SU-DHL-6 (cell line): ENCODE measurements around the gene BRSK2.

Experiments
- H2AFZ ChIP-seq: fragments of 200-600 bp; sonication (generic); 2 replicates; pipeline ENCODE4 v1.6.1; 2014; ENCODE audit warnings: low read depth, mild to moderate bottlenecking, moderate library complexity, mixed read lengths, antibody characterized with exemption, low read length; ENCODE audit not compliant: severe bottlenecking
- H3F3A ChIP-seq: fragments of 200-600 bp; shearing (Covaris generic); 2 replicates; pipeline ENCODE4 v1.6.0; 2016; ENCODE audit warnings: antibody characterized with exemption, mild to moderate bottlenecking; ENCODE audit not compliant: insufficient read depth
- H3K27ac ChIP-seq: fragments of 200-600 bp; sonication (generic); 2 replicates; pipeline ENCODE4 v1.5.1; 2016; ENCODE audit warnings: low read depth, mild to moderate bottlenecking, low read length, moderate library complexity, mixed read lengths
- H3K27me3 ChIP-seq: fragments of 200-600 bp; sonication (generic), shearing (Covaris generic); 2 replicates; pipeline ENCODE4 v1.6.0; 2014; ENCODE audit warnings: mild to moderate bottlenecking, low read length
- H3K36me3 ChIP-seq: fragments of 200-600 bp; sonication (generic); 2 replicates; pipeline ENCODE4 v1.6.1; 2014; ENCODE audit warnings: mild to moderate bottlenecking, low read length, mixed read lengths
- H3K4me2 ChIP-seq: fragments of 300-600, 200-600 bp; shearing (Covaris generic), sonication (generic); 2 replicates; pipeline ENCODE4 v1.6.0; 2014; ENCODE audit warnings: low read length, low read depth, mild to moderate bottlenecking; ENCODE audit not compliant: poor library complexity, severe bottlenecking
- H3K4me3 ChIP-seq: fragments of 200-600 bp; sonication (generic); 2 replicates; pipeline ENCODE4 v1.5.1; 2014; ENCODE audit warnings: antibody characterized with exemption, low read length, mild to moderate bottlenecking, mixed read lengths; ENCODE audit not compliant: insufficient read depth, poor library complexity, severe bottlenecking
- H3K79me2 ChIP-seq: fragments of 200-600 bp; sonication (generic); 2 replicates; pipeline ENCODE4 v1.6.1; 2014; ENCODE audit warnings: mild to moderate bottlenecking, low read length, moderate library complexity; ENCODE audit not compliant: insufficient read depth
- H3K9ac ChIP-seq: fragments of 200-600 bp; sonication (generic); 2 replicates; pipeline ENCODE4 v1.7.0; 2014; ENCODE audit warnings: mild to moderate bottlenecking, low read length
- H3K9me2 ChIP-seq: fragments of 200-600 bp; sonication (generic); replicated peaks from 2 replicates; pipeline ENCODE4 v1.6.1; 2014; ENCODE audit warnings: low read length; ENCODE audit not compliant: insufficient read depth
- H3K9me3 ChIP-seq: fragments of 200-600 bp; sonication (generic); 2 replicates; pipeline ENCODE4 v1.6.1; 2014; ENCODE audit warnings: low read length, mixed read lengths; ENCODE audit not compliant: insufficient read depth
- H4K20me1 ChIP-seq: fragments of 200-600 bp; sonication (generic); 2 replicates; pipeline ENCODE4 v1.6.1; 2014; ENCODE audit warnings: low read depth, mild to moderate bottlenecking, antibody characterized with exemption, low read length, moderate library complexity, mixed read lengths
- EZH2phosphoT487 ChIP-seq: fragments of 200-600 bp; sonication (generic), shearing (Covaris generic); conservative IDR thresholded peaks from 2 replicates; pipeline ENCODE4 v1.6.1; 2018; ENCODE audit warnings: mild to moderate bottlenecking, antibody characterized with exemption, low read length, moderate library complexity, mixed read lengths
- TF ChIP-seq, protein P1 (sequence below): fragments of 200-600 bp; sonication (generic); IDR thresholded peaks from one replicate; pipeline ENCODE4 v1.5.1; 2017; ENCODE audit warnings: antibody characterized with exemption, mild to moderate bottlenecking, low read length, moderate library complexity; ENCODE audit not compliant: insufficient read depth, poor library complexity, severe bottlenecking

BRSK2 gene

DNA sequence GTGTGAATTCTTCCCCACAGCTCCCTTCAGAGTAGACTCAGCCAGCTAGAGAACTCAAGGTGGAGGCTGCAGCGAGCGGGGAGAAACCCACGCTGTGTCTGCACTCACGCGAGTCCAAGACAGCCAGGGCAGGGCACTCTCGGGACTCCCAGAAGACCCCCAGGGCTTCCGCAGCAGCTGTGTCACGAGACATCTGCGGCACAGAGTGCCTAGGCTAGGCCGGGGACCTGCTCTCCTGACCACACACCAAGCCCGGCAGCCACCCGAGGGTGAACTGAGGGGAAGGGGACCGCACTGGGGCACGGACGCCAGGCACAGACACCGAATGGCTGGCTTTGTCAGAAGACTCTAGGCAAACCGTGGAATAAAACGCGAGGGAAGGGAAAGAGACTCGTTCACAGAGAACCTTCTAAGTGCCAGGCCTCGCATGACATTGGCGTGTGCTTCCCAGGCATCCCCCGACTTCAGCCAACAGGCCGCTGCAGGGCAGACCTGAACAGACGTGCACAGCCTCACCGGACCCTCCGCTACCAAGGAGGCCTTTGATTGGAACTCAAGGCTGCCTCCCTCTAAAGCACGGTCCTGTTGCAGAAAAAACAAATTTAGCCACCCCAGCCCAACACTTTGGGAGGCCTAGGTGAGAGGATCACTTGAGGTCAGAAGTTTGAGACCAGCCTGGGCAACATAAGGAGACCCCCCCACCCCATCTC, 115.0 kb downstream of the BRSK2 start:
- no peak overlapping the region for H3K4me2 ChIP-seq
- H3K79me2 ChIP-seq = peaks cover 29% of the 10 kb centered on the region; the same call in 1 of the 2 replicates

DNA sequence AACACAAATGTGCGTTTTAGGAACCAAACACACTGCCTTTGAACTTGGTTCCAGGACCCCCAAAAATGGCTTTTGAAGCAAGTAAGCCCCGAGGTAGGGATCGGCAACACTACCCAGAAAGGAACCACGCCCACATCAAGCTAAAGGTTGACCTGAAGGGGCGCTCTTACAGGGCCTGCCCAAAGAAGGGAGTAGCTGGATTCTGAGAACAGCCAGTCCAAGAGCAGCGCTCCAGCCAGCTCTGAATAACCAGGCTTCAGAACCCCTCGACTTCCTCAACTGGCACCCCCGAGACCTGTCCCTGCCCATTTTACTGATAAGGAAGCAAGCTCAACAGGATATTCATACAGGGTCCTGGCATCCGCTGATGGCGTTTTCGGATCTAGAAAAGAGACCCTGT, 115.7 kb downstream of the BRSK2 start:
- Histone ChIP-seq H3K4me3 (no peak overlapping the region), H2AFZ (no peak overlapping the region), H3F3A (no peaks in the 10 kb centered on the region), H3K36me3 (no peaks in the 10 kb centered on the region), H3K27me3 (no peaks in the 10 kb centered on the region), H3K27ac (no peak overlapping the region), H3K9me3 (no peaks in the 10 kb centered on the region), H3K79me2 (peaks cover 30% of the 10 kb centered on the region; the same call in 1 of the 2 replicates), H3K9ac (no peak overlapping the region), H3K9me2 (no peaks in the 10 kb centered on the region), H4K20me1 (no peaks in the 10 kb centered on the region; the same call in 1 of the 2 replicates), H3K4me2 (no peak overlapping the region)
- no peak for TF ChIP-seq EZH2phosphoT487
- TF ChIP-seq, protein P1, sequence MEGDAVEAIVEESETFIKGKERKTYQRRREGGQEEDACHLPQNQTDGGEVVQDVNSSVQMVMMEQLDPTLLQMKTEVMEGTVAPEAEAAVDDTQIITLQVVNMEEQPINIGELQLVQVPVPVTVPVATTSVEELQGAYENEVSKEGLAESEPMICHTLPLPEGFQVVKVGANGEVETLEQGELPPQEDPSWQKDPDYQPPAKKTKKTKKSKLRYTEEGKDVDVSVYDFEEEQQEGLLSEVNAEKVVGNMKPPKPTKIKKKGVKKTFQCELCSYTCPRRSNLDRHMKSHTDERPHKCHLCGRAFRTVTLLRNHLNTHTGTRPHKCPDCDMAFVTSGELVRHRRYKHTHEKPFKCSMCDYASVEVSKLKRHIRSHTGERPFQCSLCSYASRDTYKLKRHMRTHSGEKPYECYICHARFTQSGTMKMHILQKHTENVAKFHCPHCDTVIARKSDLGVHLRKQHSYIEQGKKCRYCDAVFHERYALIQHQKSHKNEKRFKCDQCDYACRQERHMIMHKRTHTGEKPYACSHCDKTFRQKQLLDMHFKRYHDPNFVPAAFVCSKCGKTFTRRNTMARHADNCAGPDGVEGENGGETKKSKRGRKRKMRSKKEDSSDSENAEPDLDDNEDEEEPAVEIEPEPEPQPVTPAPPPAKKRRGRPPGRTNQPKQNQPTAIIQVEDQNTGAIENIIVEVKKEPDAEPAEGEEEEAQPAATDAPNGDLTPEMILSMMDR = peak; percentile 44

More for the DNA sequence above, 115.0 kb downstream of the BRSK2 start:
- H3F3A ChIP-seq = no peaks in the 10 kb centered on the region
- no peak for TF ChIP-seq EZH2phosphoT487
- TF ChIP-seq, protein P1 = no peak
- H3K36me3 ChIP-seq = no peaks in the 10 kb centered on the region
- no peak overlapping the region for H3K27ac ChIP-seq
- no peaks in the 10 kb centered on the region for H3K9me2 ChIP-seq
- H3K9ac ChIP-seq = no peak overlapping the region
- no peak overlapping the region for H2AFZ ChIP-seq
- H3K27me3 ChIP-seq = no peaks in the 10 kb centered on the region
- H3K9me3 ChIP-seq = no peaks in the 10 kb centered on the region
- no peaks in the 10 kb centered on the region; the same call in 1 of the 2 replicates for H4K20me1 ChIP-seq
- no peak overlapping the region for H3K4me3 ChIP-seq

DNA sequence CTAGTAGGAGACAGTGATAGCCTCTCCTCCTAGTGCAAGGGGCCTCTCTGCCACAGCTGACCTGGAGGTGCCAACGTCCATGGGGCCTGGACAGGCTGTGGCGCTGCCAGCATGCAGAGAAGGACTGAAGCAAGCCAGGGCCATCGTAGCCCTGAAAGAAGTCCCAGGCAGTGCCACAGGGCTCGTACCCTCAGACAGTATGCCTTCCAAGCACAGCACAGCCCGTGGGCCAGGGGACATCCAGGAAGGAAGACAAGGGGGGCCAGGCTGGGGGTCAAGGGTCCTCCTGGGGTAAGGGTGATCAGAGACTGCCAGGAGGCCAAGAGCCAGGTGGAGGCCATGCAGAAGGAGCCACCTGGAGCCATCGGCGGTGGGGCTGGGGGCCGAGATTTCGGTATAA, 117.2 kb downstream of the BRSK2 start:
- Histone ChIP-seq H3K9ac (no peak overlapping the region), H3F3A (no peaks in the 10 kb centered on the region), H3K4me2 (no peak overlapping the region), H3K9me3 (no peaks in the 10 kb centered on the region), H4K20me1 (no peaks in the 10 kb centered on the region; the same call in 1 of the 2 replicates), H3K27me3 (no peaks in the 10 kb centered on the region), H3K4me3 (no peak overlapping the region), H3K79me2 (peaks cover 29% of the 10 kb centered on the region; the same call in 1 of the 2 replicates), H3K9me2 (no peaks in the 10 kb centered on the region), H3K36me3 (no peaks in the 10 kb centered on the region), H2AFZ (no peak overlapping the region), H3K27ac (no peak overlapping the region)
- TF ChIP-seq, protein P1 = no peak
- TF ChIP-seq EZH2phosphoT487 = no peak
